HG02840 (cell line): ENCODE results near the gene IAH1.

Source experiments
- ATAC-seq: cut with Tn5 transposase; IDR thresholded peaks from one replicate; pipeline ENCODE4 v1.9.1; 2021; ENCODE audit warnings: mild to moderate bottlenecking, moderate library complexity, moderate number of reproducible peaks; ENCODE audit not compliant: unreplicated experiment, low FRiP score

Gene IAH1

DNA sequence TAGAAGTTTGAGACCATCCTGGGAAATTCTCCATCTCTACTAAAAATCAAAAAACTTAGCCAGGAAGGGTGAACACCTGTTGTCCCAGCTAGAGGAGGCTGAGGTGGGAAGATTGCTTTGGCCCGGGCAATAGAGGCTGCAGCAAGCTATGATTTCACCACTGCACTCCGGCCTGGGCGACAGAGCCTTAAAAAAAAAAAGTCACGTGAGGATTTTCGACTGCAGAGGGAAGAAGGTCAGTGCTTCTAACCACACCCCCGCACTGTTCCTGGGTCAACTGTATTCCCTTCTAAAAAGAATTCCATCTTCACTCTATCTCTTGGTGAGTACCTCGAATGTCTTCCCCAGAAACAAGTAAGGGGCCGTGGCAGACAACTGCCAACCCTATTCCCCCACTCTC is 49.9 kb downstream of the IAH1 start:
- no peak for ATAC-seq

DNA sequence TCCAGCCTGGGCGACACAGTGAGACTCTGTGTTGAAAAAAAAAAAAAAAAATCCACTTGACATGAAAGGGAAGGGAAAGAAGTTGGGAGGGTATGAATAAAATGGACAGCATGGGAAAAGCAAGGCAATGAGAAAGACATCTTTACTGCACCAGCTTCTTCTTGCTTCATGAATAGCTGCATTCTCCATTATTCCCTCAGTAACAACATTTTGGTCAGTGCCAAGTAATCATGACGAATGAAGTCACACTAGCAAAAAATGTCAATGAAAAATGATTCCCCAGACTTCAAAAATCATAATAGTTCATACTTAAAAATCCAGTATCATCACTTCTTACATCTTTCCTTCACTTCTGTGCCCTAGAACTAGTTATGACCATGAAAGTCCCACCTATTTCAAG is 50.9 kb downstream of the IAH1 start:
- no peak for ATAC-seq

DNA sequence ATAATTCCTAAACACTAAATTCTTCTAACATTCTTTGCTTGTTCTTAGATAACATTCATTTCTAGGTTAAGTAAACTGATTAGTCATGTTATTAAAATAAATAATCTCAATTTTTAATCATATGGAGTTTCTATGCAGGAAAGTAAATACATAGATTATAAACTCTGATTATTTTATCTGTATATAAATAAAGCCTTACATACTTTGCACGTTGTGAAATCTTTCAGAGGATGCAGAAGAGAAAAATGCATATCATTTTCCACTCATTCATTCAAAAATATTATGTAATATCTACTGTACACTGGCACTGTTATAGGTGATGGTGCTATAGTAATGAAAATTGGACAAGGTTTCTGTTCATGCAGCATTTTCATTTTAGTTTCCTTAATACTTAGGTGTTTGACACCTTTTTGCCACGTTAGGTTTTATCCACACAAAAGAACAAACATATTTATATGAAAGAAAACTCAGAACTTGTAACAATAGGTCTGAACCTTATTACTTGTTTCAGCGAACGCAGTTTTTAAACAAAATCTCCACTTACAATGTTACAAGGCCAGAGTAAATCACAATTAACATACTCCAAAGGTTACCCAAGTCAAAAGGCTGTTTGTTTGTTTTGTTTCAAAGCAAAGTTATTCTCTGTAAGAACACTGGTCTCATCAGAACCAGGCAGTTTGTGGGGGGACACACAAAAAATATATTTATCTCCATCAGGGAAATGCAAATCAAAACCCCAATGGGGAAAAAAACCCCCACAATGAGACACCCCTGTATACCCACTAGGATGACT is 53.8 kb downstream of the IAH1 start:
- no peak for ATAC-seq

DNA sequence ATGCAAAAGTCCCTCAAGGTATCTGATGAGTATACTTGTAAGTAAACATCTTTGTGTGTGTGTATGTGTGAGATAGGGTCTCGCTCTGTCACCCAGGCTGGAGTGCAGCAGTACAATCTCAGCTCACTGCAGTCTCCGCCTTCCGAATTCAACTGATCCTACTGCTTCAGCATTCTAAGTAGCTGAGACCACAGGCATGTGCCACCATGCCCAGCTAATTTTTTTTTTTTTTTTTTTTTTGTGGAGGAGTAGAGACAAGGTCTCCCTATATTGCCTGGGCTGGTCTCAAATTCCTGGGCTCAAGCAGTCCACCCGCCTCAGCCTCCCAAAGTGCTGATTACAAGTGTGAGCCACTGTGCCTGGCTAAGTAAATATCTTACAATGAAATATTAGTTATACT is 58.1 kb downstream of the IAH1 start:
- ATAC-seq = no peak

DNA sequence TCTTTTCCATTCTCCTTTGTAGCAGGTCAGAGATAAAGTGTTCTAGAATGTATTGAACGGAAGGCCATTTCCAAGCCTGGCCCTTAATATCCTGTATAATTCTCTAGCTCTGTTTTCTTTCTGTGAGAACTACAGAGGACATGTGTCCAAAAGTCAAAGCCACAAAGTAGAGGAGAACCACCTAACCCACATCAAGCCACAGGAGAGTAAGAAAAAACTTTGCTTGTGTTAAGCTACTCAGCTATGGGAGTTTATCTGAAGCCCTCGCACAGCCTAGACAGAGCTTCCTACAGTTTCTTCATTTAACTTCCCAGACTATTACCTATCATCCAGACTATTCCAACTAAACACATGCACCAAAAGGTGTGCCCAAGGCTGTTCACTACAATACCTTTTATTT is 59.3 kb downstream of the IAH1 start:
- no peak for ATAC-seq

DNA sequence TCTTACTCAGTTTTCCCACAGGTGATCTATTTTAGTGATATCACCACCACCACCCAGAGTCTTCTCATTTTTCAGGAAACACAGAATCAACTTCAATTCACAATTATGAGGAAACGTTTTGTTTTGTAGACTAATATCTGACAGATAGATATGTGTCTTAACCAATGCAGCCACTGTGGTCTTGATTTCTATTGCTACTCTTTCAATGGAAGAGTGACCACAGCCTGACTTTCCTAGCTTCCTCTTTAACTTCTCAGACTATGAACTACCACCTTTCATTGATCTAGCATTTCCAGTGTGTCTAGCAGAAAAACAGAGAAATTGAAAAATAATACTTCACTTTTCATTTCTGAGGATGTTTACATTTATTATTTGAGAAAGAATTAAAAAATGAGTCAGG is 60.8 kb downstream of the IAH1 start:
- ATAC-seq = no peak

DNA sequence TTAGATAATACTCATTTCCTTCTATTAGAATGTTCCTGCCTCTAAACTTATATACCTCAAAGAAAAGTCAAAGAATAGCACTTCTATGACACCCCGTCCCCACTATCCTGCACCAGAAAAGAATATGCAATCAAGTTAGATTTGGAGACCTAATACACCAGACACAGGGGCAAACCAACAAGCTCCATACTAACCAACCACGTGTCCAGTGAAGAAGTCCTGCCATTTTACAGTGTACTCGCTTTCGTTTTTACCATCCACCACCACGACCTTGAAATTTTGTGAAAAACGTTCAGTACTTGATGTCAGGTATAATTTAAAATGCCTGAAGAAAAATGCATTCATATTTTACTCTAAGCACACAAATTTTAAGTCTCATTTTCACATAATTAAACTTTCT is 62.2 kb downstream of the IAH1 start:
- ATAC-seq = no peak

DNA sequence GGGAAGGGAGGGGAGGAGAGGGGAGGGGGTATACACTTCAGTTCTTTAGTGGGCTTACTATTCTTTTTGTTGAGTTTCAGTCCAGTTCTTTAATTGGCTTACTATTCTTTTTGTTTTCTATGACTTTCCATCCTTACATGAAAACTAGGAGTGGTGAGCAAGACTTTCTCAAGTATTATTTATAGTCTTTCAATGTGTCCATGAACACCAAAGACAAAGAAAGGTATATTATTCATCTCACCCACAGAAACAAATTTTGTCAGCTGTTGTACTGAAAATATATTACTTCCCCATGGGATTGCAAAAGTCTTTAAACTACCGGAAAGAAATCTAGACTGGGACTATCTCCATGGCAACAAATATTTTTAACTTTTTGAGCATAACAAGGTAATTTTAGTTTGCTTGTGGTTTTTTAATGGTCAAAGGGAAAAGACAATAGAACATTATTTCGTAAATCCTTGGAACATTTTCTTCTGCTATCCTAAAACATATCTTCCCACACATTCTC is 63.7 kb downstream of the IAH1 start:
- no peak for ATAC-seq
